Mesendoderm (in vitro differentiated cells): ENCODE results near the gene PKD1.

Source experiments
- DNase-seq: peaks from one replicate; pipeline ENCODE4 v3.0.0; 2013
- H2AK5ac ChIP-seq: 2 replicates; pipeline ENCODE4 v1.6.1; 2013; ENCODE audit warnings: low read length, inconsistent platforms
- H2BK120ac ChIP-seq: 2 replicates; pipeline ENCODE4 v1.6.1; 2013; ENCODE audit warnings: low read depth, mild to moderate bottlenecking, low read length, moderate library complexity, mixed read lengths
- H2BK15ac ChIP-seq: replicated peaks from 2 replicates; pipeline ENCODE4 v1.6.1; 2013; ENCODE audit warnings: low read depth, mild to moderate bottlenecking, moderate library complexity
- H2BK5ac ChIP-seq: 2 replicates; pipeline ENCODE4 v1.6.1; 2013; ENCODE audit warnings: low read length, inconsistent platforms
- H3K18ac ChIP-seq: 2 replicates; pipeline ENCODE4 v1.6.1; 2013; ENCODE audit warnings: mild to moderate bottlenecking, low read length, mixed read lengths
- H3K23ac ChIP-seq: one replicate; pipeline ENCODE4 v1.6.1; 2013; ENCODE audit warnings: low read length
- H3K27ac ChIP-seq: 2 replicates; pipeline ENCODE4 v1.5.1; 2013; ENCODE audit warnings: low read depth, mild to moderate bottlenecking, inconsistent platforms, low read length, moderate library complexity
- H3K27me3 ChIP-seq: 2 replicates; pipeline ENCODE4 v1.6.1; 2013; ENCODE audit warnings: low read length, control low read depth, mild to moderate bottlenecking, inconsistent platforms; ENCODE audit not compliant: insufficient read depth, poor library complexity
- H3K36me3 ChIP-seq: 2 replicates; pipeline ENCODE4 v1.6.1; 2013; ENCODE audit warnings: low read length, inconsistent platforms; ENCODE audit not compliant: control insufficient read depth, insufficient read depth
- H3K4ac ChIP-seq: one replicate; pipeline ENCODE4 v1.6.1; 2013; ENCODE audit warnings: low read depth, mild to moderate bottlenecking, low read length, moderate library complexity
- H3K4me1 ChIP-seq: 2 replicates; pipeline ENCODE4 v1.6.1; 2013; ENCODE audit warnings: low read depth, low read length, inconsistent platforms; ENCODE audit not compliant: control insufficient read depth
- H3K4me2 ChIP-seq: 2 replicates; pipeline ENCODE4 v1.6.1; 2013; ENCODE audit warnings: low read length
- H3K4me3 ChIP-seq: 2 replicates; pipeline ENCODE4 v1.5.1; 2013; ENCODE audit warnings: mild to moderate bottlenecking, low read length
- H3K56ac ChIP-seq: one replicate; pipeline ENCODE4 v1.6.1; 2013; ENCODE audit warnings: low read length
- H3K79me1 ChIP-seq: 2 replicates; pipeline ENCODE4 v1.6.1; 2013; ENCODE audit warnings: low read length, inconsistent platforms
- H3K79me2 ChIP-seq: 2 replicates; pipeline ENCODE4 v1.6.1; 2013; ENCODE audit warnings: mild to moderate bottlenecking, low read length; ENCODE audit not compliant: control insufficient read depth, insufficient read depth
- H3K9ac ChIP-seq: 2 replicates; pipeline ENCODE4 v1.6.1; 2013; ENCODE audit warnings: low read length, inconsistent platforms
- H4K5ac ChIP-seq: one replicate; pipeline ENCODE4 v1.6.1; 2013; ENCODE audit warnings: low read length
- H4K8ac ChIP-seq: one replicate; pipeline ENCODE4 v1.6.1; 2013; ENCODE audit warnings: low read depth, mild to moderate bottlenecking, control low read depth, low read length, moderate library complexity
- WGBS: extraction: QIAGEN DNeasy Blood & Tissue Kit; methylation state at CpG from one replicate; pipeline ENCODE4 v1.1.7; 2013; ENCODE audit warnings: low lambda C conversion rate, missing lambda C conversion rate; ENCODE audit not compliant: insufficient coverage; ENCODE audit errors: extremely low coverage; 5-methylcytosine and 5-hydroxymethylcytosine counted together

The PKD1 gene

GRCh38 chr16:2044541-2044940, 91.2 kb downstream of the PKD1 start:
- no peak overlapping the region for H3K23ac ChIP-seq
- H2BK5ac ChIP-seq, result no peak overlapping the region
- no peak overlapping the region for H2BK120ac ChIP-seq
- no peak overlapping the region for H3K4ac ChIP-seq
- no peak overlapping the region for H3K27ac ChIP-seq
- H2BK15ac ChIP-seq, result no peak overlapping the region
- no peak overlapping the region for H4K8ac ChIP-seq
- no peak overlapping the region for H3K18ac ChIP-seq
- H3K36me3 ChIP-seq, result no peaks in the 10 kb centered on the region
- H3K56ac ChIP-seq, result no peak overlapping the region
- no peak overlapping the region for H3K4me2 ChIP-seq
- H3K27me3 ChIP-seq, result no peaks in the 10 kb centered on the region
- no peak overlapping the region for H2AK5ac ChIP-seq
- peaks cover 2% of the 10 kb centered on the region for H3K4me1 ChIP-seq
- no peak overlapping the region for H3K9ac ChIP-seq
- peaks cover 2% of the 10 kb centered on the region for H3K79me2 ChIP-seq
- peaks cover 6% of the 10 kb centered on the region for H3K79me1 ChIP-seq
- H3K4me3 ChIP-seq, result no peak overlapping the region
- no peak overlapping the region for H4K5ac ChIP-seq
- WGBS, result no CpG with 5 or more reads among the region's 22 CpGs
- no peak for DNase-seq

- no peak overlapping the region for H2BK5ac ChIP-seq
- H3K23ac ChIP-seq, result no peak overlapping the region
- H2BK15ac ChIP-seq, result no peak overlapping the region
- no peak overlapping the region for H3K4me2 ChIP-seq
- H3K36me3 ChIP-seq, result no peaks in the 10 kb centered on the region
- H3K79me2 ChIP-seq, result peaks cover 2% of the 10 kb centered on the region
- peaks cover 2% of the 10 kb centered on the region for H3K4me1 ChIP-seq
- H4K5ac ChIP-seq, result no peak overlapping the region
- no peak overlapping the region for H3K4ac ChIP-seq
- no peaks in the 10 kb centered on the region for H3K27me3 ChIP-seq
- peaks cover 6% of the 10 kb centered on the region for H3K79me1 ChIP-seq
- no peak overlapping the region for H2AK5ac ChIP-seq
- no peak overlapping the region for H3K9ac ChIP-seq
- DNase-seq, result no peak
- no peak overlapping the region for H4K8ac ChIP-seq
- no peak overlapping the region for H3K27ac ChIP-seq
- no peak overlapping the region for H3K56ac ChIP-seq
- WGBS, result no CpG with 5 or more reads among the region's 26 CpGs
- no peak overlapping the region for H2BK120ac ChIP-seq
- no peak overlapping the region for H3K18ac ChIP-seq
- no peak overlapping the region for H3K4me3 ChIP-seq
These were observed 91.8 kb downstream of the PKD1 start for GRCh38 chr16:2043667-2044451.

DNA sequence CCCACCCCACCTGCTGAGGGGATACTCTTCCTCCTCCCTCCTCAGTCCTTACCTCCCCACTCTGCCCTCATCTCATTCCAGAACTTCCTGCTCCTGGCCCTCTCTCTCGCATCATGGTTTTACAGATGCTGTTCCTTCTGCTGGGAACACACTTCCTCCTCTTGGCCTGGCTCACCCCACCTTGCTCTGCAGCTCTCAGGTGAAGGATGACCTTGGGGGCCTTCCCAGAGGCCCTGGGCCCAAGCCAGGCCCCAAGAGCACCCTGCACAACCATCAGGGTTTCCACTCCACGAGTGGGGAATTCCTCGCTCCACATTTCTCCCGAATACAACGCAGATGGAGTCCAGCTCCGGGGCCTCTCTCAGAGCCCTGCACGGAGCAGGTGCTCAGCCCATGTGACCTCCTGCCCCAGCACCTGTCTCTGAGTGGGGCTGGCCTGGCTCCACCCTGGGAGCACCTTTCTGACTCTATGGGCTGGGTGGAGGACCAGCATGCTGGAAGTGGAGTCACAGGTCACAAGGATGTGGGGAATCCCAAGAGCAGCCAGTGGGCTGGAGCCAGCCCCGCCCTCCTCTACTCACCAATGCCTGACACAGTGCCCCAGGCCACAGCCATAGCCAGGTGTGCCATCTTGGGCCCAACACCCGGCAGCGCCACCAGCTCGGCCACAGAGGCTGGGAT, 92.6 kb downstream of the PKD1 start:
- H2BK120ac ChIP-seq, result no peak overlapping the region
- no peaks in the 10 kb centered on the region for H3K79me2 ChIP-seq
- no peak overlapping the region for H3K23ac ChIP-seq
- H3K36me3 ChIP-seq, result no peaks in the 10 kb centered on the region
- no peak overlapping the region for H4K8ac ChIP-seq
- WGBS, result no CpG with 5 or more reads among the region's 11 CpGs
- no peak overlapping the region for H3K9ac ChIP-seq
- no peak overlapping the region for H2BK15ac ChIP-seq
- peaks cover 2% of the 10 kb centered on the region for H3K79me1 ChIP-seq
- H2BK5ac ChIP-seq, result no peak overlapping the region
- H3K4ac ChIP-seq, result no peak overlapping the region
- DNase-seq, result no peak
- no peak overlapping the region for H3K27ac ChIP-seq
- no peak overlapping the region for H3K4me3 ChIP-seq
- no peak overlapping the region for H4K5ac ChIP-seq
- H3K27me3 ChIP-seq, result no peaks in the 10 kb centered on the region
- H3K4me2 ChIP-seq, result no peak overlapping the region
- H3K56ac ChIP-seq, result no peak overlapping the region
- H2AK5ac ChIP-seq, result no peak overlapping the region
- H3K18ac ChIP-seq, result no peak overlapping the region
- peaks cover 2% of the 10 kb centered on the region for H3K4me1 ChIP-seq

GRCh38 chr16:2042171-2042985, 93.3 kb downstream of the PKD1 start:
- Histone ChIP-seq H2AK5ac (no peak overlapping the region), H3K4ac (no peak overlapping the region), H2BK120ac (no peak overlapping the region), H3K79me2 (no peaks in the 10 kb centered on the region), H2BK5ac (no peak overlapping the region), H3K23ac (no peak overlapping the region), H3K27me3 (no peaks in the 10 kb centered on the region), H3K36me3 (no peaks in the 10 kb centered on the region), H4K8ac (no peak overlapping the region), H3K27ac (no peak overlapping the region), H3K4me1 (peaks cover 2% of the 10 kb centered on the region), H2BK15ac (no peak overlapping the region), H3K56ac (no peak overlapping the region), H4K5ac (no peak overlapping the region), H3K9ac (no peak overlapping the region), H3K18ac (no peak overlapping the region), H3K79me1 (peaks cover 2% of the 10 kb centered on the region), H3K4me2 (no peak overlapping the region), H3K4me3 (no peak overlapping the region)
- no CpG with 5 or more reads among the region's 22 CpGs for WGBS
- no peak for DNase-seq

DNA sequence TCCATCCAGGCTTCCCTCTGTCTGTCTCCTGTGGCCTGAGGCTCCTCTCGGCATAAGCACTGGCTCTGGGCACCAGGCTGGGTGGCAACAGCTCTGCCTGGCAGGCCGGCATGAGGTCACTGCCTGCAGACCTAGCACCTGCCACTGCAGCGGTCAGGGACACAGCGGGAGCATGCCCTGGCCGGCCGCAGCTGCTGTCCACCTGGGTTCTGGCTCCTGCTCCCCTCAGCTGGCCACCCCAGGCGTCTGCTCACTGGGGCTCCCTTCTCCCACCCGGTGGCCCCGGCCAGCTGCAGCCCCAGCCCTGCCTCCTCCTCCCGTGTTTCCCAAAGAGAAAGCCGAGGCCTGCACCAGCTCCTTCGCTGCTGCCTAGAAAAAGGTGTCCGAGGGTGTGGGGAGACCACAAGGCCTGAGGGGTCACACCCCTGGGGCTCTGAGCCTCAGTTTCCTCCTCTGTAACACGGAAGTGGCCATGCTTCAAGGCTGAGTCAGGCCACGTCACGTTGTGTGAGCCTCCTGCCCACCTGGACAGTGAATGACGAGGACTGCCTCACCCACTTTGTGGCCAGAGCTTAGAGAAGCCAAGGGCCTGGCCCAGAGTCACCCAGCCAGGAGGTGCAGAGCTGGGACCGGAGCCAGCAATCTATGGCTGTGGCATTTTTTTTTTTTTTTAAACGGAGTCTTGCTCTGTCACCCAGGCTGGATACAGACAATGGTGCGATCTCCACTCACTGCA, 94.7 kb downstream of the PKD1 start:
- Histone ChIP-seq H3K79me2 (no peaks in the 10 kb centered on the region), H3K4me3 (no peak overlapping the region), H3K36me3 (no peaks in the 10 kb centered on the region), H3K4ac (no peak overlapping the region), H3K4me2 (no peak overlapping the region), H3K9ac (no peak overlapping the region), H3K27ac (no peak overlapping the region), H3K79me1 (no peaks in the 10 kb centered on the region), H2BK5ac (no peak overlapping the region), H4K8ac (no peak overlapping the region), H3K56ac (no peak overlapping the region), H3K27me3 (no peaks in the 10 kb centered on the region), H2BK15ac (no peak overlapping the region), H2AK5ac (no peak overlapping the region), H2BK120ac (no peak overlapping the region), H3K23ac (no peak overlapping the region), H3K18ac (no peak overlapping the region), H3K4me1 (no peaks in the 10 kb centered on the region), H4K5ac (no peak overlapping the region)
- WGBS, result no CpG with 5 or more reads among the region's 20 CpGs
- DNase-seq, result no peak
